ENCODE data around the gene LIMS3.
"Not testable (repeated sequence)": the region's sequence is repeated elsewhere in the genome, so short reads cannot be mapped to it uniquely, and the experiment has no call there.

GRCh38 chr2:109920162-109920561 is 21.7 kb downstream of the LIMS3 start:
- TF ChIP-seq CTCF (conservative IDR thresholded peaks at IDR 0.05); ZFX (IDR thresholded peaks at IDR 0.05): not testable (repeated sequence)
